ENCODE measurements around the gene CCR3. TPM values are rescaled to one million over a fixed set of nuclear protein-coding genes. Genes with fewer than 3 reads are reported as not detected.

The CCR3 gene
- total RNA-seq, 1 donor from 2014 or later: not detected

DNA sequence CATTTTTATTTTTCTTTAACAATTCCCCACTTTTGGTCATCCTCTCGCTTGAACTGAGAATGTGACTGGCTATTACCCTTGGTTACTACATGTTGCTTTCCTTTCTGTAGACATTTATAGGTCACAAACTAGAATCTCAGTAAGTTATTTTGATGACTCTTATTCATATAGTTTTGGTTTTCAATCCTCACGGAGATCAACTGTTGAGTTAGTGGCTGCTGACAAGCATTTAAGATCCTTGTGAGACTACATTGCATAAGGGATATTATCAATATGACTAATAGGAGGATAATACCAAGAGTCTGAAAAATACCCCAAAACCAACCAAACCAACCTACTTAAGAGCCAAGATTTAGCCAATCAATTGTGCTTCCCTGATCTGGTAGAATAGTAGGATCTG is 16.3 kb downstream of the CCR3 start:
- no peak for TF ChIP-seq CTCF (IDR thresholded peaks at IDR 0.05; ENCODE audit: partially characterized antibody, unreplicated experiment)
- no peaks in the 10 kb centered on the region for H3K27me3 Mint-ChIP-seq (ENCODE audit: unreplicated experiment)
- H3K36me3 Mint-ChIP-seq (ENCODE audit: unreplicated experiment): no peaks in the 10 kb centered on the region
- no peak for DNase-seq
- no peak overlapping the region for H3K4me3 Mint-ChIP-seq (ENCODE audit: unreplicated experiment)
- H3K4me1 Mint-ChIP-seq (ENCODE audit: low read depth, unreplicated experiment): no peaks in the 10 kb centered on the region
- H3K27ac Mint-ChIP-seq (ENCODE audit: unreplicated experiment): no peak overlapping the region
- peaks cover 1% of the 10 kb centered on the region for H3K9me3 Mint-ChIP-seq (ENCODE audit: unreplicated experiment)

GRCh38 chr3:46261926-46262594 is 19.8 kb downstream of the CCR3 start:
- H3K27me3 Mint-ChIP-seq (ENCODE audit: unreplicated experiment): no peaks in the 10 kb centered on the region
- no peak overlapping the region for H3K27ac Mint-ChIP-seq (ENCODE audit: unreplicated experiment)
- H3K36me3 Mint-ChIP-seq (ENCODE audit: unreplicated experiment): no peaks in the 10 kb centered on the region
- peaks cover 3% of the 10 kb centered on the region for H3K9me3 Mint-ChIP-seq (ENCODE audit: unreplicated experiment)
- TF ChIP-seq CTCF (IDR thresholded peaks at IDR 0.05; ENCODE audit: partially characterized antibody, unreplicated experiment): no peak
- no peak for DNase-seq
- no peak overlapping the region for H3K4me3 Mint-ChIP-seq (ENCODE audit: unreplicated experiment)
- H3K4me1 Mint-ChIP-seq (ENCODE audit: low read depth, unreplicated experiment): no peaks in the 10 kb centered on the region

DNA sequence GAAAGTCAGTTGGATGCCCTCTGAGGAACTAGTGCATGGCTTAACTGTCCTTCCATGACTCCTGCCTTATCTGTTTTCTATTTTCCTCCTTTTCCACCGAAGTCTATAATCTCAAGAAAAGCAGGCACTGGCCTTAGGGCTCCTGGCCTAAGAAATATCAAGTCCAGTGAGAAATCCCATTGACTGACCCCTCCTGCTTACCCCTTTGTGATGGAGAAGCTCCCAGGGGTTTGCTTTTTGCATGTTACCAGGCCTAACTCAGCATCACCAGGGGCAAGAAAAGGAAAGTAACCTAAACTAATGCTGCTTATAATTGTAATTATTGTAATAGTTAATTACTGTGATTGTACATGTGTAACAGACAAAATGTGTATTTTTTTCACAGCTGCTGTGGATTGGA is 21.7 kb downstream of the CCR3 start:
- no peak overlapping the region for H3K27ac Mint-ChIP-seq (ENCODE audit: unreplicated experiment)
- H3K36me3 Mint-ChIP-seq (ENCODE audit: unreplicated experiment): no peaks in the 10 kb centered on the region
- no peak overlapping the region for H3K4me3 Mint-ChIP-seq (ENCODE audit: unreplicated experiment)
- no peak for DNase-seq
- no peak for TF ChIP-seq CTCF (IDR thresholded peaks at IDR 0.05; ENCODE audit: partially characterized antibody, unreplicated experiment)
- peaks cover 3% of the 10 kb centered on the region for H3K9me3 Mint-ChIP-seq (ENCODE audit: unreplicated experiment)
- no peaks in the 10 kb centered on the region for H3K4me1 Mint-ChIP-seq (ENCODE audit: low read depth, unreplicated experiment)
- H3K27me3 Mint-ChIP-seq (ENCODE audit: unreplicated experiment): no peaks in the 10 kb centered on the region

- H3K36me3 Mint-ChIP-seq (ENCODE audit: unreplicated experiment): no peaks in the 10 kb centered on the region
- no peaks in the 10 kb centered on the region for H3K27me3 Mint-ChIP-seq (ENCODE audit: unreplicated experiment)
- no peaks in the 10 kb centered on the region for H3K4me1 Mint-ChIP-seq (ENCODE audit: low read depth, unreplicated experiment)
- H3K9me3 Mint-ChIP-seq (ENCODE audit: unreplicated experiment): peaks cover 4% of the 10 kb centered on the region
- H3K27ac Mint-ChIP-seq (ENCODE audit: unreplicated experiment): no peak overlapping the region
- no peak for DNase-seq
- no peak overlapping the region for H3K4me3 Mint-ChIP-seq (ENCODE audit: unreplicated experiment)
- TF ChIP-seq CTCF (IDR thresholded peaks at IDR 0.05; ENCODE audit: partially characterized antibody, unreplicated experiment): no peak
These were observed 24.3 kb downstream of the CCR3 start for GRCh38 chr3:46266598-46266997.

DNA sequence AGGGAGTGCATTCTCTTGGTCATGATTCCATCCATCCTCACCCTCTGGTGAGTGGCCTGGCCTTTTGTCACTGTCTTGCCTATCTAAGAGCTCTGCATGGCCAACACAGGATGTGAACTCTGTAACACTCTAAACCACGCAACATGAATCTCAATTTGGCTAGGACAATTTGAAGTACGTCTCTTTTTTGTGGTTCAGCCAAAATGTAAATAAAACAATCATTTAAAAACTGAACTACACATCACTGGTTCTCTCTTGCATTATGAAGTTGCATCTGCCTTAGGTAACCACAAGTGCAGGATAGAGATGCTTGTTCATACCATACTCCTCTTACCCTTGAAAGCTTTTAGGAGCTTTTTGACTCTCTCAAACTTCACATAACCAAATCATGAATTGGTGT is 27.3 kb downstream of the CCR3 start:
- no peak for TF ChIP-seq CTCF (IDR thresholded peaks at IDR 0.05; ENCODE audit: partially characterized antibody, unreplicated experiment)
- no peak for DNase-seq
- no peaks in the 10 kb centered on the region for H3K27me3 Mint-ChIP-seq (ENCODE audit: unreplicated experiment)
- peaks cover 7% of the 10 kb centered on the region for H3K9me3 Mint-ChIP-seq (ENCODE audit: unreplicated experiment)
- no peaks in the 10 kb centered on the region for H3K36me3 Mint-ChIP-seq (ENCODE audit: unreplicated experiment)
- no peak overlapping the region for H3K4me3 Mint-ChIP-seq (ENCODE audit: unreplicated experiment)
- H3K4me1 Mint-ChIP-seq (ENCODE audit: low read depth, unreplicated experiment): no peaks in the 10 kb centered on the region
- H3K27ac Mint-ChIP-seq (ENCODE audit: unreplicated experiment): no peak overlapping the region

Data from glutamatergic neuron (in vitro differentiated cells).